Keratinocyte (primary cell): ENCODE measurements around the gene THEM4. TPM values are rescaled to one million over a fixed set of nuclear protein-coding genes. Genes with fewer than 3 reads are reported as not detected.

ENCODE experiments used
- DNase-seq: peaks from one replicate; pipeline ENCODE4 v3.0.0-alpha.2; 2011; ENCODE audit warnings: low read depth, missing footprints, low spot score
- FAIRE-seq: peaks from 2 replicates; lab custom pipeline; 2011; peaks lifted over from hg19 to GRCh38; lab: Jason Lieb, UNC
- H2AFZ ChIP-seq: 2 replicates; pipeline ENCODE4 v1.6.0; 2012; ENCODE audit warnings: low read length, control low read depth, inconsistent platforms; ENCODE audit not compliant: control insufficient read depth
- H3K27ac ChIP-seq: 2 replicates; pipeline ENCODE4 v1.5.1; 2011; ENCODE audit warnings: low read length; ENCODE audit not compliant: control insufficient read depth, insufficient read depth
- H3K27me3 ChIP-seq: 3 replicates; pipeline ENCODE4 v1.6.0; 2011; ENCODE audit warnings: low read length; ENCODE audit not compliant: control insufficient read depth, insufficient read depth; ENCODE audit errors: extremely low read depth
- H3K36me3 ChIP-seq, 2 experiments: 2 replicates in 1 of 2; 3 replicates in 1 of 2; pipeline ENCODE4 v1.5.1; 2011; ENCODE audit warnings: low read length in 2 of 2, mild to moderate bottlenecking in 1 of 2; ENCODE audit not compliant: control insufficient read depth in 2 of 2, insufficient read depth in 2 of 2; ENCODE audit errors: extremely low read depth in 1 of 2
- H3K4me1 ChIP-seq: 3 replicates; pipeline ENCODE4 v1.5.1; 2011; ENCODE audit warnings: low read length; ENCODE audit not compliant: control insufficient read depth, insufficient read depth; ENCODE audit errors: extremely low read depth
- H3K4me2 ChIP-seq: 3 replicates; pipeline ENCODE4 v1.6.0; 2011; ENCODE audit warnings: low read depth, low read length; ENCODE audit not compliant: control insufficient read depth, insufficient read depth; ENCODE audit errors: extremely low read depth
- H3K4me3 ChIP-seq, 3 experiments: fragments of 200-600 bp in 1 of 3; sonication (generic) in 1 of 3; 2 replicates in 2 of 3; 3 replicates in 1 of 3; pipeline ENCODE4 v1.5.1; 2011 to 2016; ENCODE audit warnings: low read length in 3 of 3, mild to moderate bottlenecking in 3 of 3, control low read depth in 2 of 3, inconsistent platforms in 1 of 3, low read depth in 1 of 3, mixed read lengths in 1 of 3, mixed run types in 1 of 3, moderate library complexity in 1 of 3; ENCODE audit not compliant: control insufficient read depth in 2 of 3, insufficient read depth in 2 of 3; ENCODE audit errors: extremely low read depth in 1 of 3
- H3K79me2 ChIP-seq: 2 replicates; pipeline ENCODE4 v1.6.0; 2012; ENCODE audit warnings: low read length; ENCODE audit not compliant: control insufficient read depth, insufficient read depth
- H3K9ac ChIP-seq: 3 replicates; pipeline ENCODE4 v1.6.0; 2011; ENCODE audit warnings: low read length; ENCODE audit not compliant: control insufficient read depth, insufficient read depth; ENCODE audit errors: extremely low read depth
- H3K9me1 ChIP-seq: 3 replicates; pipeline ENCODE4 v1.6.0; 2011; ENCODE audit warnings: low read length; ENCODE audit not compliant: control insufficient read depth, insufficient read depth; ENCODE audit errors: extremely low read depth
- H3K9me3 ChIP-seq: 2 replicates; pipeline ENCODE4 v1.5.1; 2012; ENCODE audit warnings: low read depth, low read length; ENCODE audit not compliant: control insufficient read depth
- H4K20me1 ChIP-seq: 3 replicates; pipeline ENCODE4 v1.6.0; 2011; ENCODE audit warnings: low read length; ENCODE audit not compliant: control insufficient read depth, insufficient read depth; ENCODE audit errors: extremely low read depth
- EZH2 ChIP-seq: IDR thresholded peaks from one replicate; pipeline ENCODE4 v1.6.1; 2012; ENCODE audit warnings: inconsistent platforms, mild to moderate bottlenecking, low read length, moderate library complexity
- dilution Hi-C: fragments of 300-500 bp; cut with MboI; formaldehyde crosslinking; loops from one replicate; pipeline ENCODE4 v1.7.0; 2020; ENCODE audit warnings: low sequenced_read_pairs; ENCODE audit not compliant: extremely low pct_ligation_motif_present
- polyA plus RNA-seq, 5 experiments: library from polyadenylated mRNA; depleted of rRNA in 3 of 5; stranded (reverse) in 3 of 5; stranded (forward) in 1 of 5; unstranded in 1 of 5; fragments of >200 nt; gene quantifications; 1 replicate in 1 of 5; 2 replicates in 3 of 5; 3 replicates in 1 of 5; pipeline versions ENCODE4 v1.2.1 to v1.2.3, GENCODE V29; 2011 to 2012; ENCODE audit warnings: missing spikeins in 2 of 5, low read depth in 1 of 5, low replicate concordance in 1 of 5
- TF ChIP-seq, protein P1 (sequence below), 3 experiments: IDR thresholded peaks in 1 of 3; conservative IDR thresholded peaks in 1 of 3; optimal IDR thresholded peaks in 1 of 3; 2 replicates in 2 of 3; 3 replicates in 1 of 3; pipeline versions ENCODE3 to v1.5.1; 2011; ENCODE audit warnings: low read length in 3 of 3, mild to moderate bottlenecking in 3 of 3, moderate library complexity in 2 of 3, control low read depth in 1 of 3, inconsistent platforms in 1 of 3; ENCODE audit not compliant: insufficient read depth in 2 of 3; ENCODE audit errors: extremely low read depth in 1 of 3

The THEM4 gene
- polyA plus RNA-seq, 1 donor (not counting 4 experiments of a cell fraction or from before 2014, with no cell fraction given), result 23.3 TPM

DNA sequence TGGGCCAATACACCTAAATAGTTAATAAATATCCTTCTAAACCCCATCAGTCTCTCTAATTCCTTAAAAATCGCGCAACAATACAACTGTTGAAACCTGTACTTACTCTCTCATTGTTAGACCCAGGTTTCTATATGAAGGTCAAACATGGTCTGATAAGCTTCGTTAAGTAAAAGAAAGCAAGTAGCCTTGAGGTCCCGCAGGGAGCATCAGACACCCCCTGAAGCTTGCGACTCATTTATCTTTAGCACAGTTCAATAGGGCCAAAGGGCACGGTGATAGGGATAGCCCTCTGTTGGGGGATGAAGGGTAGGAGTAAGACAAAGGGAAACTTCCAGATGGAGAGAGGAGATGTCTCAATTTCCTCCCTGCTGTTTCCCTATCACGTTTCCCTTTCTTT is 27.3 kb upstream of the THEM4 start:
- no peak overlapping the region for H3K27ac ChIP-seq
- H3K27me3 ChIP-seq, result no peaks in the 10 kb centered on the region
- H4K20me1 ChIP-seq, result no peaks in the 10 kb centered on the region
- TF ChIP-seq, protein P1, sequence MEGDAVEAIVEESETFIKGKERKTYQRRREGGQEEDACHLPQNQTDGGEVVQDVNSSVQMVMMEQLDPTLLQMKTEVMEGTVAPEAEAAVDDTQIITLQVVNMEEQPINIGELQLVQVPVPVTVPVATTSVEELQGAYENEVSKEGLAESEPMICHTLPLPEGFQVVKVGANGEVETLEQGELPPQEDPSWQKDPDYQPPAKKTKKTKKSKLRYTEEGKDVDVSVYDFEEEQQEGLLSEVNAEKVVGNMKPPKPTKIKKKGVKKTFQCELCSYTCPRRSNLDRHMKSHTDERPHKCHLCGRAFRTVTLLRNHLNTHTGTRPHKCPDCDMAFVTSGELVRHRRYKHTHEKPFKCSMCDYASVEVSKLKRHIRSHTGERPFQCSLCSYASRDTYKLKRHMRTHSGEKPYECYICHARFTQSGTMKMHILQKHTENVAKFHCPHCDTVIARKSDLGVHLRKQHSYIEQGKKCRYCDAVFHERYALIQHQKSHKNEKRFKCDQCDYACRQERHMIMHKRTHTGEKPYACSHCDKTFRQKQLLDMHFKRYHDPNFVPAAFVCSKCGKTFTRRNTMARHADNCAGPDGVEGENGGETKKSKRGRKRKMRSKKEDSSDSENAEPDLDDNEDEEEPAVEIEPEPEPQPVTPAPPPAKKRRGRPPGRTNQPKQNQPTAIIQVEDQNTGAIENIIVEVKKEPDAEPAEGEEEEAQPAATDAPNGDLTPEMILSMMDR (optimal IDR thresholded peaks at IDR 0.05 in 1 of 3, IDR thresholded peaks at IDR 0.05 in 1 of 3, conservative IDR thresholded peaks at IDR 0.05 in 1 of 3; ENCODE audit: extremely low read depth in 1 of 3, insufficient read depth in 2 of 3, low read length in 3 of 3), result no peak
- no peak for TF ChIP-seq EZH2
- FAIRE-seq (no peak), DNase-seq (no peak)
- no peaks in the 10 kb centered on the region for H3K79me2 ChIP-seq
- H3K36me3 ChIP-seq, result no peaks in the 10 kb centered on the region
- H3K9me1 ChIP-seq, result no peaks in the 10 kb centered on the region
- H3K9ac ChIP-seq, result no peak overlapping the region
- no peak overlapping the region for H2AFZ ChIP-seq
- no peaks in the 10 kb centered on the region for H3K9me3 ChIP-seq
- no peak overlapping the region for H3K4me2 ChIP-seq
- no peak overlapping the region for H3K4me3 ChIP-seq
- H3K4me1 ChIP-seq, result peaks cover 16% of the 10 kb centered on the region
- dilution Hi-C loops, result no loop called here

DNA sequence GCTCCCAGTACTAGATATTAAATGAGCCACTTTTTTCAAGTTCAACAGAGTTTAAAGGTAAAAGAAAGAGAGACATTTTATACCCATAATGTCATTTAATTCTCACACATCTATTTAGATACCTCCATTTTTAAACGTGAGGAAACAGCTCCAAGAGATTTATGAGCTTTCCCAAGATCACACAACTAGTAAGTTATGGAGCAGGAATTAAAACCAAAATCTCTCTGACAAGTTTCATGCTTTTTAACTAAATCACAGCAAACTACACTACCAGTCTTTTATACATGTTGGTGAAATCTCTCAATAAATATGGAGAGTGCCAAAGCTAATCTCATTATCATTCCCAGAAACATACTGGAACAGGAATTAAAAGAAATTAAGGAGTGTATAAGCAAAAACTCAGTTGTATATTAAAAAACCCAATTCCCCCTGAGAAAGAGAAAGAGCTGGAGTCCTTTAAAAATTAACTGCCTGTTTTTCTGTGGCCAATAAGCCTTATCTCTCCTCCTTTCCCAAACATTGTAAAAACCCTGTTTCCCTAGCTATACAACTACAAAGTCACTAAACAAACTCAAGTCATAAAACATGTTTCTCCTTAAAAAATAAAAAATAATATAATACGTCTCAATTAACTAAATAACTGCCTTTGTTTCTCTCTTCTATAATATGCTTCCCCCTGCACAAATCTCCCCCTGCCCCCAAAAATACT is 26.7 kb upstream of the THEM4 start:
- H3K9me3 ChIP-seq, result no peaks in the 10 kb centered on the region
- no peaks in the 10 kb centered on the region for H3K9me1 ChIP-seq
- H4K20me1 ChIP-seq, result no peaks in the 10 kb centered on the region
- no peaks in the 10 kb centered on the region for H3K27me3 ChIP-seq
- H3K36me3 ChIP-seq, result no peaks in the 10 kb centered on the region
- no peak for TF ChIP-seq EZH2
- TF ChIP-seq, protein P1 (optimal IDR thresholded peaks at IDR 0.05 in 1 of 3, IDR thresholded peaks at IDR 0.05 in 1 of 3, conservative IDR thresholded peaks at IDR 0.05 in 1 of 3; ENCODE audit: extremely low read depth in 1 of 3, insufficient read depth in 2 of 3, low read length in 3 of 3), result no peak
- no peaks in the 10 kb centered on the region for H3K79me2 ChIP-seq
- dilution Hi-C loops, result no loop called here
- no peak overlapping the region for H3K4me2 ChIP-seq
- H2AFZ ChIP-seq, result no peak overlapping the region
- no peak for DNase-seq
- H3K4me3 ChIP-seq, result no peak overlapping the region
- H3K4me1 ChIP-seq, result peaks cover 11% of the 10 kb centered on the region
- no peak overlapping the region for H3K27ac ChIP-seq
- no peak for FAIRE-seq
- no peak overlapping the region for H3K9ac ChIP-seq
